HEK293 (cell line): ENCODE data around the gene RSRC1.

Experiments
- ZNF155 ChIP-seq: fragments of 450-650 bp; formaldehyde crosslinking; IDR thresholded peaks from 2 replicates; pipeline ENCODE4 v1.5.1; 2016; ENCODE audit warnings: missing biosample characterization, missing genetic modification characterization
- ZNF600 ChIP-seq: fragments of 450-650 bp; formaldehyde crosslinking; IDR thresholded peaks from 2 replicates; pipeline ENCODE4 v1.5.1; 2016; ENCODE audit warnings: missing biosample characterization, missing genetic modification characterization

DNA sequence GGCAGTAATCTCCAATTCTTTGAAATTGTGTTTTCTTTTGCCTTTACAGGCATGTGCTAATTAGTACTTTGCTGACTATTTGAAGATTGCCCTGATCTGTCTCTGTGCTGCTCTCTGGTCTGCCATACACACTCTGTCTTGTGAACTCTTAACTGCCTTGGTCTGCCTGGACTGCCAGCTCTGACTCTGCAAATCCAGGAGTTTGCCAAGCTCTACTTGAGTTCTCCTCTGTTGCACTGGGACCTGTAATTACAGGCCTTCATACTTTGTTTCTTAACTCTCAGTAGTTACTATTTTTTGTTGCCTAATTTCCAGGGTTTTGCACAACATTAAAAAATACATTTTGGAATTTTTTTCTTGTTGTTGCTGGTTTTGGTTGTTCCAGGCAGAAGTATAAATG lies 155.0 kb downstream of the RSRC1 start:
- TF ChIP-seq ZNF600 (tag by site-specific recombination) (no peak), ZNF155 (tag by site-specific recombination) (no peak)
